ENCODE results near the gene ANXA4.
A peak's percentile ranks its signal among the peaks of the same experiment; 100 is the strongest.
"Not testable (repeated sequence)": the region's sequence is repeated elsewhere in the genome, so short reads cannot be mapped to it uniquely, and the experiment has no call there.

Gene ANXA4

GRCh38 chr2:69720404-69720803, 21.5 kb upstream of the ANXA4 start:
- no peak for DNase-seq (ENCODE audit: low read depth, low spot score)

- DNase-seq (ENCODE audit: low read depth, low spot score): no peak
These were observed 20.9 kb upstream of the ANXA4 start for GRCh38 chr2:69721022-69721421.

- no peak for DNase-seq (ENCODE audit: low read depth, low spot score)
These were observed 18.1 kb upstream of the ANXA4 start for GRCh38 chr2:69723791-69724190.

GRCh38 chr2:69724540-69725159, 17.3 kb upstream of the ANXA4 start:
- DNase-seq (ENCODE audit: low read depth, low spot score): peak; percentile 83

GRCh38 chr2:69725706-69726360, 16.1 kb upstream of the ANXA4 start:
- DNase-seq (ENCODE audit: low read depth, low spot score): no peak

- no peak for DNase-seq (ENCODE audit: low read depth, low spot score)
These were observed 12.7 kb upstream of the ANXA4 start for GRCh38 chr2:69729266-69729665.

- no peak for DNase-seq (ENCODE audit: low read depth, low spot score)
These were observed 12.2 kb upstream of the ANXA4 start for GRCh38 chr2:69729781-69730180.

GRCh38 chr2:69731147-69731970, 10.6 kb upstream of the ANXA4 start:
- DNase-seq (ENCODE audit: low read depth, low spot score): no peak

GRCh38 chr2:69733342-69734034, 8.4 kb upstream of the ANXA4 start:
- no peak for DNase-seq (ENCODE audit: low read depth, low spot score)

GRCh38 chr2:69734035-69734611, 7.8 kb upstream of the ANXA4 start:
- DNase-seq (ENCODE audit: low read depth, low spot score): no peak

- no peak for DNase-seq (ENCODE audit: low read depth, low spot score)
These were observed 6.9 kb upstream of the ANXA4 start for GRCh38 chr2:69734854-69735544.

GRCh38 chr2:69735686-69736085, 6.2 kb upstream of the ANXA4 start:
- DNase-seq (ENCODE audit: low read depth, low spot score): no peak

GRCh38 chr2:69738149-69738548, 3.8 kb upstream of the ANXA4 start:
- not testable (repeated sequence) for DNase-seq (ENCODE audit: low read depth, low spot score)

- DNase-seq (ENCODE audit: low read depth, low spot score): no peak
These were observed 1.4 kb upstream of the ANXA4 start for GRCh38 chr2:69740502-69740951.

- DNase-seq (ENCODE audit: low read depth, low spot score): no peak
These were observed 732 bp upstream of the ANXA4 start for GRCh38 chr2:69741229-69741574.

- peak; percentile 44 for DNase-seq (ENCODE audit: low read depth, low spot score)
These were observed 503 bp downstream of the ANXA4 start for GRCh38 chr2:69742322-69742952.

GRCh38 chr2:69743847-69744264, 1.9 kb downstream of the ANXA4 start:
- no peak for DNase-seq (ENCODE audit: low read depth, low spot score)

- no peak for DNase-seq (ENCODE audit: low read depth, low spot score)
These were observed 2.5 kb downstream of the ANXA4 start for GRCh38 chr2:69744456-69744855.

- no peak for DNase-seq (ENCODE audit: low read depth, low spot score)
These were observed 3.1 kb downstream of the ANXA4 start for GRCh38 chr2:69745035-69745434.

- no peak for DNase-seq (ENCODE audit: low read depth, low spot score)
These were observed 8.3 kb downstream of the ANXA4 start for GRCh38 chr2:69750246-69750645.
